HTERT RPE-1 (cell line): ENCODE measurements around the gene SBK1.

Source experiments
- in situ Hi-C: fragments of 300-500 bp; cut with MboI; formaldehyde crosslinking; loops from 4 replicates; pipeline ENCODE4 v1.14.3; 2020; ENCODE audit warnings: low sequenced_read_pairs

The SBK1 gene

GRCh38 chr16:28280881-28281836 is 11.2 kb upstream of the SBK1 start:
- in situ Hi-C loops: no loop called here

GRCh38 chr16:28282045-28282444 is 10.3 kb upstream of the SBK1 start:
- in situ Hi-C loops: no loop called here

- in situ Hi-C loops: no loop called here
These were observed 9.2 kb upstream of the SBK1 start for GRCh38 chr16:28283173-28283572.

- in situ Hi-C loops: no loop called here
These were observed 8.3 kb upstream of the SBK1 start for GRCh38 chr16:28283798-28284577.

- in situ Hi-C loops: no loop called here
These were observed 6.7 kb upstream of the SBK1 start for GRCh38 chr16:28285649-28286048.

GRCh38 chr16:28288114-28288513 is 4.2 kb upstream of the SBK1 start:
- in situ Hi-C loops: no loop called here

DNA sequence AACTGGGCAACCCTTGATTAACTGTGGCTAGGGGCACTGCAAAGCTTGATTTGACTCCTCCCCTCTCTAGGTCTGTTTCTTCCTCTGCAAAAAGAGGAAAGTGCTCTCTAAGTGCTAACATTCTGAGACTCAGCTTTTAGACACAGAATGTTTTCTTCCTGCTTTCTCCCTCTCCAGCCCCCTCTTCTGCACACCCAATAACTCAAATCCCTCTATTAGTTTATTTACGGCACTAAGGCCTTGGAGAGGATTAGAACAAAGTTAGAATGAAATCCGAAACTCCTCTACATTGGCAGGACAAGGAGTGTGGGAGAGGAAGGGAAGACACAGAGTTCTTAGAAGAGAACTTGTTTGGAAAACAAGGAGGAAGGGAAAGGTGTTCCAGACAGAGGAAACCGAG is 3.3 kb upstream of the SBK1 start:
- in situ Hi-C loops: no loop called here

DNA sequence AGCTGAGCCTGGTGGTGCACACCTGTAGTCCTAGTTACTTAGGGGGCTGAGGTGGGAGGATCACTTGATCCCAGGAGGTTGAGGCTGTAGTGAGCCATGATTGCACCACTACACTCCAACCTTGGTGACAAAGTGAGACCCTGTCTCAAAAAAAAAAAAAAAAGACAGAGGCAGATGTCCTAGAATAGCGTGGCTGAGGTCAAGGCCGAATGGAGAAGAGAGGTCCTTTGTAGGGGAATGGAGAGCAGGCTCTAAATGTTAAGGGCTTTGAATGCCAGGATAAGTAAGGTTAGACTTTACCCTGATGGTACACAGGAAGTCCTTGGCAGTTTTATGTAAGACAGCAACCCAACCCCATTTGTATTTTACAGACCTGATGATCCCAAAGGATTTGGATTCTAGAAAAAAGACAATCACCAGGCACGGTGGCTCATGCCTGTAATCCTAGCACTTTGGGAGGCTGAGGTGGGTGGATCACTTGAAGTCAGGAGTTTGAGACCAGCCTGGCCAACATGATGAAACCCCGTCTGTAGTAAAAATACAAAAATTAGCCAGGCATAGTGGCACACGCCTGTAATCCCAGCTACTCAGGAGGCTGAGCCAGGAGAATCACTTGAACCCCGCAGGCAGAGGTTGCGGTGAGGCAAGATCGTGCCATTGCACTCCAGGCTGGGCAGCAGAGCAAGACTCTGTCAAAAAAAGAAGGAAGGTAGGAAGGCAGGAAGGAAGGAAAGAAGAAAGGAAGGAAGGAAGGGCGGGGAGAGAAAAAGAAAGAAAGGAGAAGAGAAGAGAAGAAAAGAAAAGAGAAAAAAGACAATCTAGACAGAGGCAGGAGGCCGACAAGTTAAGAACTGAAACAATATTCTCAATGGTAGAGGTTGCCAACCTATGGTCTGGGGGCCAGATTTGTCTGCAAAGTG is 2.1 kb upstream of the SBK1 start:
- in situ Hi-C loops: no loop called here

DNA sequence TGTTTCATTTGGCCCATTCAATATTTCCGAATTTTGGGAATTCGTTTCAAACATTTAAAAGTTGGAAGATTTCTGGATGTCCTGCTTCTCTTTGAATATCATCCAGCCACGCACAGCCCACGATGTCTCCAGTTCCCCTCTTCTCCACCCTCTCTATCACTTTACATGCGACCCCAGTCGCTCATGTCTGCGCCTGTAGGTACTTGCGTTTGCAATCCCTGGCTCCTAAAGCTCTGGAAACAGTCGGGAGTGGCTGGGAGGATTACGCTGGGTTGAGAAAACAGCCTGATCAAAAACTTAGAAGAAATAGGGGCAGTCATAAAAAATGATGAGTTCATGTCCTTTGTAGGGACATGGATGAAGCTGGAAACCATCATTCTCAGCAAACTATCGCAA is 1.5 kb upstream of the SBK1 start:
- in situ Hi-C loops: no loop called here

GRCh38 chr16:28292731-28293600 is 641 bp downstream of the SBK1 start:
- in situ Hi-C loops: no loop called here

DNA sequence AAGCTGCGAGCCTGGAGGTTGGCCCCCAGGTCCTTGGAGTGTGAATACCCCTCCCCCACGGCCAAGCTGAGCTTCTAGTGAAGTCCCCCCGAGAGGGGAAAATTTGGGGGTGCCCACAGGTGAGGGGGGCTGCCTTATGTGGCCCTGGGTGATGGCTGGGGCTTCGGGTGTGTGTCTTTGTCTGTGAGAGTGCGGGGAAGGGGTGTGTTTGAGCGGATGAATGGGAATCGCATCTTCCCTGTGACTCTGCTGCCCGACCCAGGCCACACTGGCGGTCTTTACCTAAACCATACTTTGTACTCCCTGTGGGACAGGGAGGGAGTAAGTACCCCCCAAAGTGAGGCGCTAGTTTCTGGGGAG is 1.3 kb downstream of the SBK1 start:
- in situ Hi-C loops: no loop called here

DNA sequence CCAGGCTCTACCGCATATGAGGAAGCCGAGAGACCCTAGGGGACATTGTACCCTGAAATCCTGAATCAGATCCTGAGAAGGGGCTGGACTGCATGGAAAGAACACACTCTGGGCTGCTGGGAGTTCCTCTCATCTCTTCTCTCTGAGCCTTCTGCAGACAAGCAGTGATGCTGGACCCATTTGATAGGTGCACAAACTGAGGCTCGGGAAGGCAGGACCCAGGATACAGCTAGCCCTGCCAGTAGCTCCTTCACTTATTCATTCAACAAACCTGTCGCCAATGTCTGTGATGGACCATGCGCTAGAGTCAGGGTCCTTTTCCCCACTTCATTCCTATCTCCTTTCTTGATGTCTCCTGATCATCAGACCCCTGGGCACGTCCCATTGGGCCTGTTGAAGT is 1.9 kb downstream of the SBK1 start:
- in situ Hi-C loops: no loop called here

DNA sequence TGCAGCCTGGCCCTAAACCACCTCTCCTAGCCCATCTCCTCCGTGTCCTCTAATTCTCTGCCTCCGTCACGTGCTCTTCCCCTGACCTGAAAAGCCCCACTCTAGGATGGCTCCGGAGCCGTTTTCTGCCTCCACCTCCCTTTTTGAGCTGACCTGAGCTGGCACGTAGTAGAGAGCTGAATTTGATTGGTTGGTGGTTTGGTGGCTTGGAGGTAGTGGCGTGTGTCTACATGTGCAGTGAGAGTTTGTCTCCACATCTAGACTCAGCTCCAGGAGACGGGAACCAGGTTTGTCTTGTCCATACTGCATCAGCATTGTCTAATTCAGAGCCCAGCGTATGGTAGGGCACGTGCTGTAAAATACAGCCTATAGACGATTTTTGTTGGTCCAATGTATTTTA is 3.0 kb downstream of the SBK1 start:
- in situ Hi-C loops: no loop called here

- in situ Hi-C loops: no loop called here
These were observed 5.0 kb downstream of the SBK1 start for GRCh38 chr16:28297308-28297707.

DNA sequence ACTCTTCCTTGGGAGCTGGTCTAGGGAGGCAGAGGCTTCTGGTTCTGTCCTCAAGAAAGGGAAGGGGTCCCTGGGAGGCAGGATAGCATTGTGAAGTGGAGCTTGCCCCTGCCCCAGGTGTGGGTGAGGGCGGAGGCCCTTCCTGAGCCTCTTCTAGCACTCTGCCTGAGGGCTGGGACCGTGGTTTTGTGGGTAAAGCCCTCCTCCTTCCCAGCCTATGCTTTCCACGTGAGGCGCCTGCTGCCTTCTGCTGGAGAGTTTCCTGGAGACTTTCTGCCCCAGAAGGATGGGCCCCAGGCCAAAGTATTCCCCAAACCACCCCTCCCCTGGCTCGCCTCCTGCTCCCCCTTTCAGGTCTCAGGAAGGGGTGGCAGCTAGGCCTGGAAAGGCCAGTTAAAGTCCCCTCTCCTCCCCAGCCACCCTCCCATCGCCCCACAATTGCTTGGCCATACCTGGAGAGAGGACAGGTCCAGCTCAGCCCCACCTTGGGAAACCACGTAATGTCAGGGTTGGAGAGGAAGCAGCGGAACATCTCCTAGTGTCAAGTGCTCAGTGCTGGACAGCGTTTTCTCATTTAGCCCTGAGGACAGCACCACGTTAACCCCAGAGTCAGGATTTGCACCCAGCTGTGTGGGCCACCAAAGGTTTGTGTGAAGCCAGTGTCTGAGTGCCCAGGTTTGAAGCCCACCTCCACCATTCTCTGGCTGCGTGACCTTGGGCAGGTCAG is 5.6 kb downstream of the SBK1 start:
- in situ Hi-C loops: no loop called here

DNA sequence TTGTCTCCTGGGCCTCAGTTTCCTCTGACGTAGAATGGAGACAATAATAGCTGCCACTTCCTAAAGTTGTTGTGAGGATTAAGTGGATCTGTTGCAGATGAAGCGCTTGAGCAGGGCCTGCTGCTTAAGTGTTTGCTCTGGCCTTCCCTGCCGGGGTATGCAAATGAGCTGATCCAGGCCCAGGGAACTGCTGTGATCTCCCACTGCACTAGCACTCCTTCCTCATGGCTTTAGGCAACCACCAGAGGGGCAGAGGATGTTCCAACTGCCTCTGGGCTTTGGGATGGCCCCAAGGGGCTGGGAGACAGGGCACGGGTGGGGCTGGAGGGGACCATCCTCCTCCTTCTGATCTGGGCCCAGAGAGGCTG is 6.2 kb downstream of the SBK1 start:
- in situ Hi-C loops: no loop called here

GRCh38 chr16:28300327-28300726 is 8.0 kb downstream of the SBK1 start:
- in situ Hi-C loops: no loop called here

GRCh38 chr16:28301154-28301553 is 8.8 kb downstream of the SBK1 start:
- in situ Hi-C loops: no loop called here

DNA sequence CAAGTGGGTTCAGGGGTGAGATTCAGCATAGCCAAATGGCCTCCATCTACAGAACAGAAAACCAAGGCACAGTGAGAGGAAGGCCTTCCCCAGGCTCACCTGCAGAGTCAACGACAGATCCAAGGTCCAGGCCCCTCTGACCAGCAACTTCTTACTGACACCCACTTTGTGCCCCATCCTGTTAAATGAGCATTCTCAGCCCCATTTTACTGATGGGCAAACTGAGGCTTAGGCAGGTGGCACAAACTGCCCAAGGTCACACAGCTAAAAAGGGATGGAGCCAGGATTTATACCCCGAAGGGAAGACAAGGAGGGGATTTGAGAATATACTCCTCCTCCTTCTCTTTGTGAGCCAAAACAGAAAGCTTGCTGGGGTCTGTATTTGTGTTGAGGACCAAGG is 9.3 kb downstream of the SBK1 start:
- in situ Hi-C loops: no loop called here

- in situ Hi-C loops: no loop called here
These were observed 10.8 kb downstream of the SBK1 start for GRCh38 chr16:28303132-28303531.
